ENCODE results near the gene NR2F1-AS1. TPM values are rescaled to one million over a fixed set of nuclear protein-coding genes. Genes with fewer than 3 reads are reported as not detected.
A peak's percentile ranks its signal among the peaks of the same experiment; 100 is the strongest.

The NR2F1-AS1 gene
- total and polyA plus RNA-seq, 3 experiments from 2014 or later: not detected

GRCh38 chr5:93607367-93608258 is 26.6 kb upstream of the NR2F1-AS1 start:
- Histone ChIP-seq H3K4me1 (ENCODE audit: insufficient read depth, low read length) (peaks cover 9% of the 10 kb centered on the region), H3K27me3 (ENCODE audit: insufficient read depth, low read length, poor library complexity, severe bottlenecking) (peaks cover 92% of the 10 kb centered on the region), H3K9me3 (ENCODE audit: low read length) (no peaks in the 10 kb centered on the region), H3K36me3 (ENCODE audit: insufficient read depth, low read length) (no peaks in the 10 kb centered on the region), H3K27ac (ENCODE audit: low read depth, low read length) (no peak overlapping the region), H3K4me3 (ENCODE audit: low read length) (peak overlapping the region; percentile 24)
- DNase-seq: no peak
- Mint-ChIP-seq H3K36me3 (no peaks in the 10 kb centered on the region), H3K9me3 (peaks cover 0 to 21% (median 12%) of the 10 kb centered on the region in 5 donors), H3K27me3 (peaks cover 81 to 84% of the 10 kb centered on the region in 2 donors), H3K27ac (peak overlapping the region in 2 of 8 donors; percentile 9 to 64), H3K4me3 (peak overlapping the region in 5 of 7 donors; percentile 14 to 49 (median 32)), H3K4me1 (peaks cover 15 to 27% (median 25%) of the 10 kb centered on the region in 3 donors)
- CTCF ChIA-PET: interaction anchor here (0.9 to 2.4 kb wide), 9 partner anchors 9 to 193 kb away, joined by 3 to 6 read pairs (median 4); no protein-coding TSS in a partner anchor
- POLR2A ChIA-PET: no interaction called here

GRCh38 chr5:93606382-93606752 is 25.3 kb upstream of the NR2F1-AS1 start:
- ChIA-PET CTCF (interaction anchor here (2.1 to 2.4 kb wide), 2 partner anchors 13 to 15 kb away, joined by 5 to 6 read pairs; no protein-coding TSS in a partner anchor), POLR2A (no interaction called here)
- Histone ChIP-seq H3K27ac (ENCODE audit: low read depth, low read length) (no peak overlapping the region), H3K27me3 (ENCODE audit: insufficient read depth, low read length, poor library complexity, severe bottlenecking) (peaks cover 94% of the 10 kb centered on the region), H3K36me3 (ENCODE audit: insufficient read depth, low read length) (no peaks in the 10 kb centered on the region), H3K4me3 (ENCODE audit: low read length) (no peak overlapping the region), H3K4me1 (ENCODE audit: insufficient read depth, low read length) (peaks cover 9% of the 10 kb centered on the region), H3K9me3 (ENCODE audit: low read length) (no peaks in the 10 kb centered on the region)
- DNase-seq: no peak
- H3K36me3 Mint-ChIP-seq: no peaks in the 10 kb centered on the region
- H3K4me1 Mint-ChIP-seq: peaks cover 8 to 15% (median 14%) of the 10 kb centered on the region in 3 donors
- peaks cover 69 to 73% of the 10 kb centered on the region in 2 donors for H3K27me3 Mint-ChIP-seq
- peaks cover 0 to 17% (median 11%) of the 10 kb centered on the region in 5 donors for H3K9me3 Mint-ChIP-seq
- peak overlapping the region in 1 of 8 donors; percentile 32 for H3K27ac Mint-ChIP-seq
- no peak overlapping the region for H3K4me3 Mint-ChIP-seq

- CTCF ChIA-PET: interaction anchor here (1.1 kb wide), 1 partner anchor 12 kb away, joined by 3 read pairs; no protein-coding TSS in a partner anchor
- POLR2A ChIA-PET: no interaction called here
- no peak for DNase-seq
- H3K4me3 Mint-ChIP-seq: peak overlapping the region in 2 of 7 donors; percentile 21 to 42
- peak overlapping the region in 2 of 8 donors; percentile 18 to 53 for H3K27ac Mint-ChIP-seq
- Histone ChIP-seq H3K27ac (ENCODE audit: low read depth, low read length) (no peak overlapping the region), H3K4me3 (ENCODE audit: low read length) (no peak overlapping the region), H3K27me3 (ENCODE audit: insufficient read depth, low read length, poor library complexity, severe bottlenecking) (peaks cover 94% of the 10 kb centered on the region), H3K9me3 (ENCODE audit: low read length) (no peaks in the 10 kb centered on the region), H3K4me1 (ENCODE audit: insufficient read depth, low read length) (peaks cover 9% of the 10 kb centered on the region), H3K36me3 (ENCODE audit: insufficient read depth, low read length) (no peaks in the 10 kb centered on the region)
- peaks cover 8 to 15% (median 14%) of the 10 kb centered on the region in 3 donors for H3K4me1 Mint-ChIP-seq
- H3K36me3 Mint-ChIP-seq: no peaks in the 10 kb centered on the region
- H3K9me3 Mint-ChIP-seq: peaks cover 0 to 7% (median 6%) of the 10 kb centered on the region in 5 donors
- H3K27me3 Mint-ChIP-seq: peaks cover 54 to 58% of the 10 kb centered on the region in 2 donors
Observed at GRCh38 chr5:93604644-93605515, 23.9 kb upstream of the NR2F1-AS1 start.

- peak overlapping the region in 2 of 8 donors; percentile 4 to 59 for H3K27ac Mint-ChIP-seq
- Histone ChIP-seq H3K4me3 (ENCODE audit: low read length) (no peak overlapping the region), H3K4me1 (ENCODE audit: insufficient read depth, low read length) (peaks cover 9% of the 10 kb centered on the region), H3K27ac (ENCODE audit: low read depth, low read length) (no peak overlapping the region), H3K27me3 (ENCODE audit: insufficient read depth, low read length, poor library complexity, severe bottlenecking) (peaks cover 94% of the 10 kb centered on the region), H3K9me3 (ENCODE audit: low read length) (no peaks in the 10 kb centered on the region), H3K36me3 (ENCODE audit: insufficient read depth, low read length) (no peaks in the 10 kb centered on the region)
- ChIA-PET POLR2A (no interaction called here), CTCF (no interaction called here)
- no peak for DNase-seq
- H3K4me3 Mint-ChIP-seq: peak overlapping the region in 2 of 7 donors; percentile 15 to 27
- peaks cover 8 to 15% (median 14%) of the 10 kb centered on the region in 3 donors for H3K4me1 Mint-ChIP-seq
- peaks cover 0 to 6% (median 5%) of the 10 kb centered on the region in 5 donors for H3K9me3 Mint-ChIP-seq
- H3K27me3 Mint-ChIP-seq: peaks cover 45 to 50% of the 10 kb centered on the region in 2 donors
- no peaks in the 10 kb centered on the region for H3K36me3 Mint-ChIP-seq
Observed at GRCh38 chr5:93603793-93604643, 23.0 kb upstream of the NR2F1-AS1 start.

- Mint-ChIP-seq H3K9me3 (peaks cover 0 to 6% (median 5%) of the 10 kb centered on the region in 5 donors), H3K36me3 (no peaks in the 10 kb centered on the region), H3K27ac (peak overlapping the region in 2 of 8 donors; percentile 4 to 59), H3K27me3 (peaks cover 37 to 47% of the 10 kb centered on the region in 2 donors), H3K4me1 (peaks cover 8 to 15% (median 13%) of the 10 kb centered on the region in 3 donors), H3K4me3 (peak overlapping the region in 3 of 7 donors; percentile 4 to 27 (median 15))
- no peak for DNase-seq
- peaks cover 9% of the 10 kb centered on the region for H3K4me1 ChIP-seq (ENCODE audit: insufficient read depth, low read length)
- CTCF ChIA-PET: no interaction called here
- H3K27me3 ChIP-seq (ENCODE audit: insufficient read depth, low read length, poor library complexity, severe bottlenecking): peaks cover 95% of the 10 kb centered on the region
- POLR2A ChIA-PET: interaction anchor here (0.6 kb wide), 1 partner anchor 417 kb away, joined by 5 read pairs; no protein-coding TSS in a partner anchor
- no peaks in the 10 kb centered on the region for H3K36me3 ChIP-seq (ENCODE audit: insufficient read depth, low read length)
- H3K9me3 ChIP-seq (ENCODE audit: low read length): no peaks in the 10 kb centered on the region
- no peak overlapping the region for H3K4me3 ChIP-seq (ENCODE audit: low read length)
- no peak overlapping the region for H3K27ac ChIP-seq (ENCODE audit: low read depth, low read length)
Observed at GRCh38 chr5:93603078-93603792, 22.2 kb upstream of the NR2F1-AS1 start.

- Mint-ChIP-seq H3K36me3 (no peaks in the 10 kb centered on the region), H3K9me3 (peaks cover 0 to 6% (median 5%) of the 10 kb centered on the region in 5 donors), H3K27me3 (peaks cover 36 to 40% of the 10 kb centered on the region in 2 donors), H3K4me3 (no peak overlapping the region), H3K27ac (peak overlapping the region in 1 of 8 donors; percentile 39), H3K4me1 (peaks cover 2 to 7% (median 6%) of the 10 kb centered on the region in 3 donors)
- Histone ChIP-seq H3K4me1 (ENCODE audit: insufficient read depth, low read length) (peaks cover 1% of the 10 kb centered on the region), H3K9me3 (ENCODE audit: low read length) (no peaks in the 10 kb centered on the region), H3K27me3 (ENCODE audit: insufficient read depth, low read length, poor library complexity, severe bottlenecking) (peaks cover 95% of the 10 kb centered on the region), H3K36me3 (ENCODE audit: insufficient read depth, low read length) (no peaks in the 10 kb centered on the region), H3K4me3 (ENCODE audit: low read length) (no peak overlapping the region), H3K27ac (ENCODE audit: low read depth, low read length) (no peak overlapping the region)
- DNase-seq: no peak
- ChIA-PET POLR2A (interaction anchor here (0.6 kb wide), 1 partner anchor 416 kb away, joined by 5 read pairs; no protein-coding TSS in a partner anchor), CTCF (interaction anchor here (1.0 kb wide), 1 partner anchor 16 kb away, joined by 4 read pairs; no protein-coding TSS in a partner anchor)
Observed at GRCh38 chr5:93602241-93603077, 21.4 kb upstream of the NR2F1-AS1 start.
